Measurements from ENCODE around the gene ZNF429.

Gene ZNF429

GRCh38 chr19:21588065-21588601 lies 82.7 kb downstream of the ZNF429 start:
- H3K4me3 ChIP-seq (ENCODE audit: low read depth, low read length): no peak overlapping the region
- no peak for TF ChIP-seq CTCF (conservative IDR thresholded peaks at IDR 0.05; ENCODE audit: low read depth, low read length)
- DNase-seq (ENCODE audit: low read depth): no peak

GRCh38 chr19:21590867-21591266 lies 85.5 kb downstream of the ZNF429 start:
- H3K4me3 ChIP-seq (ENCODE audit: low read depth, low read length): no peak overlapping the region
- no peak for TF ChIP-seq CTCF (conservative IDR thresholded peaks at IDR 0.05; ENCODE audit: low read depth, low read length)

GRCh38 chr19:21593008-21593481 lies 87.6 kb downstream of the ZNF429 start:
- no peak overlapping the region for H3K4me3 ChIP-seq (ENCODE audit: low read depth, low read length)
- TF ChIP-seq CTCF (conservative IDR thresholded peaks at IDR 0.05; ENCODE audit: low read depth, low read length): no peak
- no peak for DNase-seq (ENCODE audit: low read depth)

More at GRCh38 chr19:21590867-21591266, 85.5 kb downstream of the ZNF429 start:
- DNase-seq (ENCODE audit: low read depth): no peak

GRCh38 chr19:21593502-21593901 lies 88.1 kb downstream of the ZNF429 start:
- no peak for TF ChIP-seq CTCF (conservative IDR thresholded peaks at IDR 0.05; ENCODE audit: low read depth, low read length)
- H3K4me3 ChIP-seq (ENCODE audit: low read depth, low read length): no peak overlapping the region
- DNase-seq (ENCODE audit: low read depth): no peak

GRCh38 chr19:21593934-21594820 lies 88.8 kb downstream of the ZNF429 start:
- no peak for TF ChIP-seq CTCF (conservative IDR thresholded peaks at IDR 0.05; ENCODE audit: low read depth, low read length)
- no peak for DNase-seq (ENCODE audit: low read depth)
- no peak overlapping the region for H3K4me3 ChIP-seq (ENCODE audit: low read depth, low read length)

- no peak for DNase-seq (ENCODE audit: low read depth)
- no peak for TF ChIP-seq CTCF (conservative IDR thresholded peaks at IDR 0.05; ENCODE audit: low read depth, low read length)
- no peak overlapping the region for H3K4me3 ChIP-seq (ENCODE audit: low read depth, low read length)
Observed at GRCh38 chr19:21595185-21595584, 89.8 kb downstream of the ZNF429 start.

All from choroid plexus epithelial cell (primary cell).